HG03342 (cell line): ENCODE measurements around the gene CDC6.

Experiments
- ATAC-seq: cut with Tn5 transposase; IDR thresholded peaks from one replicate; pipeline ENCODE4 v1.9.1; 2021; ENCODE audit warnings: mild to moderate bottlenecking, moderate library complexity; ENCODE audit not compliant: unreplicated experiment

Gene CDC6

DNA sequence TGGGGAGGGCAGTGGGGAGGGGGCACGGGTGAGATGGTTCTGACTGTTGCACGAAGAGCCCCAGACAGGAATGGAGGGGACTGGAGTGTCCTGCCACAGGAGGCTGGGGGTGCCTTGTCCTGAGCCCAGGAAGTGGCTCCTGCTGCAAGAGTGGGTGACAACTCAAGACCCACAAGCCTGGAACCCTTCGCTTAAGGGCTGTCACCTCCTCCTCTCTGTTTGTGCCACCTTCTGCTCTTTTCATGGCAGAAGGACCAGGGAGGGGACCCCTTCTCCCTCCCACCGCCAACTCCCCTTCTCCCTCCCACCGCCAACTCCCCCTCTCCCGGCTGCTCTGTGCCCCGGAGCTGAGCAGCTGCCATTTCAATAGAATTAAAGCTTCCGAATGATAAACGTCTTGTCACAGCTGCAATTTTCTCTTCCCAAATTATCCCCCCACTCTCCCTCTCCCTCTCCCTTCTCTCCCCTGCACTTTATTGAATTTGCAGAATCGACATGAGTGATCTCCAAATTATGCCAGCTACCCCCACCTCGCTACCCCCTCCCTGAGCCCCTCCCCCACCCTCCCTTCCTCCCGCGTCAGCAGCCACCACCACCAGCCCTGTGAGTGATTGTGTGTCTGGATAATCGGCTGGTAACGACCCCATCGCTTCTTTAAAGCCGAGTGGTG lies 63.1 kb downstream of the CDC6 start:
- ATAC-seq, result no peak

DNA sequence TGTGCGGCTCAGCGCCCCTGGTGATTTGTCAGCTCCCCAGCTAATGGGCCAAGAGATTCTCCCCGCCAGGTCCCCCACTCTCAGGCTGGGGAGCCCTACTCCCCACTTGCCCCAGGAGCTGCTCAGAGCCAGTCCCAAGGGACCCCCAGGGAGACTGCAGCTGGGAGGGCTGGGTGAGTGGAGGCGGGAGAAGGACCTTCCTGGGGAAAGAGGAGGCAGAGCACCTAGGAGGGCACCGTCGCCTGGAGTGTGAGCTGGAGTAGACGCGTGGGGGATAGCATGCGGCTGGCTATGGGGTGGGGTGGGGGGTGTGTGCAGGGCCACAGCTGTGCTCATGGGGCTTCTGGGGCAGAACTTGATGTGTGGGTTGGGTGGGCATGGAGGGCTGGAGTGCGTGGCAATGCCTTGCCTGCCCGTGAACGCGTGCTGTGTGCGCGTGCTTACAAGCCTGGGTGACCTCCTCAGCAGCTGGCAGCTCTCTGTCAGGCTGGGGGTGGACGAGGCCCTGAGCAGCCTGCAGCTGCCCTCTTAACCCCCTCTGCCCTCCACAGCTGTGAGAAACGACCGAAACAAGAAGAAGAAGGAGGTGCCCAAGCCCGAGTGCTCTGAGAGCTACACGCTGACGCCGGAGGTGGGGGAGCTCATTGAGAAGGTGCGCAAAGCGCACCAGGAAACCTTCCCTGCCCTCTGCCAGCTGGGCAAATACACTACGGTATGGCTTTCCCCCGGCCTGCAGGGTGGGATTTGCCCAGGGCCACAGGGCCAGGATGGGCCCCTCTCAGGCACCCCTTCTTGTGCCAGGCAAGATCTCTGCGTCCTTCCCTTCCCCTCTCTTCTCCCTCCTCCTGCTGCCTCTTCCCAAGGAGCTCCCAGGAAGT lies 63.9 kb downstream of the CDC6 start:
- no peak for ATAC-seq

DNA sequence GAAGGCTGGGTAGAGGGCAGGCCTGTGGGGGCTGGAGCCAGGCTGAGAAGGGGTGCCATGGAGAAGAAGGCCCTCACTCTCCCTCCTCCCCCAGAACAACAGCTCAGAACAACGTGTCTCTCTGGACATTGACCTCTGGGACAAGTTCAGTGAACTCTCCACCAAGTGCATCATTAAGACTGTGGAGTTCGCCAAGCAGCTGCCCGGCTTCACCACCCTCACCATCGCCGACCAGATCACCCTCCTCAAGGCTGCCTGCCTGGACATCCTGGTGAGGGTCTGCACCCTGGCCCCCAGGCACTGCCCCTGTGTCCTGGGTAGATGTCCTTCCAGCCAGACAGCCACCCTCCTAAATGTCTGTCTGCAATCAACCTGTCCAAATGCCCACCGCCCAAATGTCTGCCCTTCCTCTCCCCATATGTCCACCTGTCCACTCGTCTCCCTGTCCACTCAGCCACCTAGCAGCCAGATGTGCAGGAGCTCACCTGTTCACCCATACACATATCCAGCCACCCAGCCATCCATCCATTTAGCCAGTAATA lies 64.6 kb downstream of the CDC6 start:
- no peak for ATAC-seq

DNA sequence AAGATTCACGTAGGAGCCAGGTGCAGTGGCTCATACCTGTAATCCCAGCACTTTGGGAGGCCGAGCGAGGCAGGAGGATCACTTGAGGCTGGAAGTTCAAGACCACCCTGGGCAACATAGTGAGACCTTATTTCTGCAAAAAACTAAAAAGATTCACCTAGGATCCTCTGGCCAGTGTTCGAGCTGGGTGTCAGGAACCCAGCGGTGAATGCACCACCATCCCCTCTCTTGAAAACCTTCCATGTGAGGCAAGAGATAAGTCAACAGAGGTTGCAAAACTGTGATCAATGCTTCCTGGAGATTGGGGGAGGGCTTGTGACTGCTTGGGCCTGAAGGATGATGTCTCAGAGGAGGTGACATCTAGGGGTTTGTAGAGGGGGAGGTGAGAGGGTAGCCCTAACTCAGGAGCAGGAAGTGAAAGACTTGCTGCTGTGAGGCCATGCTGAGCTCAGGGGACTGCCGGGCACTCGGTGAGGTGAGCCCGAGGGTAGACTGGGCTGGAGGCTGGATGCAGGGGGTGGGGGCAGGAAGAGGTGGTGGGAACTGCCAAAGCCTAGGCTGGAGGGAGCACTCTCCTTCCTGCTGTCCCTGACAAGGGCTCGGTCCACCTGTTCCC lies 65.2 kb downstream of the CDC6 start:
- no peak for ATAC-seq
